ENCODE data around the gene PCCB. TPM values are rescaled to one million over a fixed set of nuclear protein-coding genes. Genes with fewer than 3 reads are reported as not detected.
"Not testable (repeated sequence)": the region's sequence is repeated elsewhere in the genome, so short reads cannot be mapped to it uniquely, and the experiment has no call there.

The PCCB gene
- total RNA-seq, 1 experiment from 2014 or later, result 69.0 TPM

DNA sequence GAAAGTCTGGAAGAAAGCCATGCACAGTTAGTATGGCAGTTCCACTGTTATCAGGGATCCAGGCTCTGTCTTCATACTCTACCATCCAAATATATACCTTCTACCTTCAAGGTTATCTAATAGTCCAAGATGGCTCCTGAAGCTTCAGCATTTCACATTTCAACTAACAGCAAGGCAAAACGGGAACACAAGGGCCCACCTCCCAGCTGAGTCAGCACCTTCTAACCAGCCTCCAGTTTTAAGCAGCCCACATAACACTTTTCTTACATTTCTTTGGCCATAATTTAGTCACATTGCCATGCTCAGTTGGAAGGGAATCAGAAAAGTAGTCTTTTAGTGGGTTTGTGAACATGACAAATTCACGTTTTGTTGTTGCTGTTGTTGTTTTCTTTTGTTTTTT is 38.6 kb upstream of the PCCB start:
- Mint-ChIP-seq H3K4me3 (no peak overlapping the region), H3K4me1 (no peaks in the 10 kb centered on the region), H3K36me3 (no peaks in the 10 kb centered on the region), H3K27ac (no peak overlapping the region), H3K9me3 (no peaks in the 10 kb centered on the region), H3K27me3 (ENCODE audit: low read depth) (peaks cover 3% of the 10 kb centered on the region; the same call in 1 of the 2 replicates)
- no peak for ATAC-seq
- ChIA-PET CTCF (no interaction called here), POLR2A (no interaction called here)
- no peak for DNase-seq (ENCODE audit: low spot score)
- TF ChIP-seq ZNF232 (CRISPR knock-in tag; IDR thresholded peaks at IDR 0.05), result no peak
- no peak for TF ChIP-seq ZNF671 (CRISPR knock-in tag; IDR thresholded peaks at IDR 0.05)
- TF ChIP-seq NFYB (CRISPR knock-in tag; conservative IDR thresholded peaks at IDR 0.05; ENCODE audit: low read depth), result no peak
- no peak for TF ChIP-seq RORB (CRISPR knock-in tag; IDR thresholded peaks at IDR 0.05)
- TF ChIP-seq JAZF1 (CRISPR knock-in tag; IDR thresholded peaks at IDR 0.05), result no peak
- no peak for TF ChIP-seq NR1H2 (CRISPR knock-in tag; IDR thresholded peaks at IDR 0.05)
- TF ChIP-seq, protein P1, sequence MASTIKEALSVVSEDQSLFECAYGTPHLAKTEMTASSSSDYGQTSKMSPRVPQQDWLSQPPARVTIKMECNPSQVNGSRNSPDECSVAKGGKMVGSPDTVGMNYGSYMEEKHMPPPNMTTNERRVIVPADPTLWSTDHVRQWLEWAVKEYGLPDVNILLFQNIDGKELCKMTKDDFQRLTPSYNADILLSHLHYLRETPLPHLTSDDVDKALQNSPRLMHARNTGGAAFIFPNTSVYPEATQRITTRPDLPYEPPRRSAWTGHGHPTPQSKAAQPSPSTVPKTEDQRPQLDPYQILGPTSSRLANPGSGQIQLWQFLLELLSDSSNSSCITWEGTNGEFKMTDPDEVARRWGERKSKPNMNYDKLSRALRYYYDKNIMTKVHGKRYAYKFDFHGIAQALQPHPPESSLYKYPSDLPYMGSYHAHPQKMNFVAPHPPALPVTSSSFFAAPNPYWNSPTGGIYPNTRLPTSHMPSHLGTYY (CRISPR knock-in tag; IDR thresholded peaks at IDR 0.05), result no peak

DNA sequence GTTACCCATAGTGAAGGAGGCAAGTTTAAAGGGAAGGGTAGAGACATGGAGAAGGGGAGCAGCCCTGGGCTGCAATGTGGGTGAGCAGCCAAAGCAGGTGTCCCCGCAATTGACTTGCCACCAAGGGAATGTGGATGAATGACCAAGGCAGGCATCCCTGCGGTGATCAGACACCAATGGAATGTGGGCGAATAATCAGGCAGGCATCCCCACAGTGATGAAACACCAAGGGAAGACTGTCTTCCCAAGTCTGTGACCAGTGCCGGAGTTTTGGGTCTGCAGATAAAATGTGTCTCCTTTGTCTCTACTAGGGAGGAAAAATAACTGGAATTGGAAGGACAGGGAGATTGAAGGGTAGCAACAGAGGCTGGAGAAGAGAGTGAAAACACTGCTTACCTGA is 27.4 kb upstream of the PCCB start:
- ATAC-seq; CTCF ChIA-PET; H3K4me1 Mint-ChIP-seq; DNase-seq (ENCODE audit: low spot score); H3K4me3 Mint-ChIP-seq; H3K27ac Mint-ChIP-seq; POLR2A ChIA-PET: not testable (repeated sequence)
- H3K27me3 Mint-ChIP-seq (ENCODE audit: low read depth), result peaks cover 29% of the 10 kb centered on the region
- peaks cover 27% of the 10 kb centered on the region for H3K36me3 Mint-ChIP-seq
- peaks cover 40% of the 10 kb centered on the region for H3K9me3 Mint-ChIP-seq

DNA sequence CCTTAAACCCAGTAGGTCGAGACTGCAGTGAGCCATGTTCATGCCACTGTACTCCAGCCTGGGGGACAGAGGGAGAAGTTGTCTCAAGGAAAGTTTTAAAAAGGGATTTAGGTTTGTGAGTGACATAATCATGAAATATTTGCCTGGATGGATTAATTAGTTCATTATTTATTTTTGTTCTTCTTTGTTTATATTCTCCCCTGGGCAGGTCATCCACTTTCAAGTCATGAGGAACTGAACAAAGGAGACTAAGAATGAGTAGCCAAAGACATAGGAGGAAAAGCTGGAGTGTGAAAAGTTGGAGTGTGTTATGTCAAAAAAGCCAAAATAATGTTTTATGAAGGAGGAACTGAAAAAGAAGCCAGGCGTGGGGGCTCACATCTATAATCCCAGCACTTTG is 17.7 kb upstream of the PCCB start:
- ChIA-PET POLR2A (no interaction called here), CTCF (no interaction called here)
- H3K27me3 Mint-ChIP-seq (ENCODE audit: low read depth), result peaks cover 19% of the 10 kb centered on the region
- TF ChIP-seq ZNF219 (CRISPR knock-in tag; IDR thresholded peaks at IDR 0.05; ENCODE audit: borderline replicate concordance) (no peak), SMAD4 (CRISPR knock-in tag; IDR thresholded peaks at IDR 0.05) (no peak), ZNF423 (CRISPR knock-in tag; IDR thresholded peaks at IDR 0.05) (no peak), NR2C2 (CRISPR knock-in tag; IDR thresholded peaks at IDR 0.05) (no peak), ZBTB21 (CRISPR knock-in tag; IDR thresholded peaks at IDR 0.05; ENCODE audit: borderline replicate concordance) (no peak), JAZF1 (CRISPR knock-in tag; IDR thresholded peaks at IDR 0.05) (no peak), GTF2I (CRISPR knock-in tag; conservative IDR thresholded peaks at IDR 0.05) (no peak), EMX1 (CRISPR knock-in tag; IDR thresholded peaks at IDR 0.05) (no peak), ZNF232 (CRISPR knock-in tag; IDR thresholded peaks at IDR 0.05) (no peak)
- TF ChIP-seq, protein P2, sequence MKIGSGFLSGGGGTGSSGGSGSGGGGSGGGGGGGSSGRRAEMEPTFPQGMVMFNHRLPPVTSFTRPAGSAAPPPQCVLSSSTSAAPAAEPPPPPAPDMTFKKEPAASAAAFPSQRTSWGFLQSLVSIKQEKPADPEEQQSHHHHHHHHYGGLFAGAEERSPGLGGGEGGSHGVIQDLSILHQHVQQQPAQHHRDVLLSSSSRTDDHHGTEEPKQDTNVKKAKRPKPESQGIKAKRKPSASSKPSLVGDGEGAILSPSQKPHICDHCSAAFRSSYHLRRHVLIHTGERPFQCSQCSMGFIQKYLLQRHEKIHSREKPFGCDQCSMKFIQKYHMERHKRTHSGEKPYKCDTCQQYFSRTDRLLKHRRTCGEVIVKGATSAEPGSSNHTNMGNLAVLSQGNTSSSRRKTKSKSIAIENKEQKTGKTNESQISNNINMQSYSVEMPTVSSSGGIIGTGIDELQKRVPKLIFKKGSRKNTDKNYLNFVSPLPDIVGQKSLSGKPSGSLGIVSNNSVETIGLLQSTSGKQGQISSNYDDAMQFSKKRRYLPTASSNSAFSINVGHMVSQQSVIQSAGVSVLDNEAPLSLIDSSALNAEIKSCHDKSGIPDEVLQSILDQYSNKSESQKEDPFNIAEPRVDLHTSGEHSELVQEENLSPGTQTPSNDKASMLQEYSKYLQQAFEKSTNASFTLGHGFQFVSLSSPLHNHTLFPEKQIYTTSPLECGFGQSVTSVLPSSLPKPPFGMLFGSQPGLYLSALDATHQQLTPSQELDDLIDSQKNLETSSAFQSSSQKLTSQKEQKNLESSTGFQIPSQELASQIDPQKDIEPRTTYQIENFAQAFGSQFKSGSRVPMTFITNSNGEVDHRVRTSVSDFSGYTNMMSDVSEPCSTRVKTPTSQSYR (CRISPR knock-in tag; IDR thresholded peaks at IDR 0.05), result no peak
- TF ChIP-seq, protein P3, sequence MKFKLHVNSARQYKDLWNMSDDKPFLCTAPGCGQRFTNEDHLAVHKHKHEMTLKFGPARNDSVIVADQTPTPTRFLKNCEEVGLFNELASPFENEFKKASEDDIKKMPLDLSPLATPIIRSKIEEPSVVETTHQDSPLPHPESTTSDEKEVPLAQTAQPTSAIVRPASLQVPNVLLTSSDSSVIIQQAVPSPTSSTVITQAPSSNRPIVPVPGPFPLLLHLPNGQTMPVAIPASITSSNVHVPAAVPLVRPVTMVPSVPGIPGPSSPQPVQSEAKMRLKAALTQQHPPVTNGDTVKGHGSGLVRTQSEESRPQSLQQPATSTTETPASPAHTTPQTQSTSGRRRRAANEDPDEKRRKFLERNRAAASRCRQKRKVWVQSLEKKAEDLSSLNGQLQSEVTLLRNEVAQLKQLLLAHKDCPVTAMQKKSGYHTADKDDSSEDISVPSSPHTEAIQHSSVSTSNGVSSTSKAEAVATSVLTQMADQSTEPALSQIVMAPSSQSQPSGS (CRISPR knock-in tag; IDR thresholded peaks at IDR 0.05; ENCODE audit: borderline replicate concordance, low read depth), result no peak
- TF ChIP-seq, protein P4, sequence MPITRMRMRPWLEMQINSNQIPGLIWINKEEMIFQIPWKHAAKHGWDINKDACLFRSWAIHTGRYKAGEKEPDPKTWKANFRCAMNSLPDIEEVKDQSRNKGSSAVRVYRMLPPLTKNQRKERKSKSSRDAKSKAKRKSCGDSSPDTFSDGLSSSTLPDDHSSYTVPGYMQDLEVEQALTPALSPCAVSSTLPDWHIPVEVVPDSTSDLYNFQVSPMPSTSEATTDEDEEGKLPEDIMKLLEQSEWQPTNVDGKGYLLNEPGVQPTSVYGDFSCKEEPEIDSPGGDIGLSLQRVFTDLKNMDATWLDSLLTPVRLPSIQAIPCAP (CRISPR knock-in tag; IDR thresholded peaks at IDR 0.05), result no peak
- TF ChIP-seq, protein P5, sequence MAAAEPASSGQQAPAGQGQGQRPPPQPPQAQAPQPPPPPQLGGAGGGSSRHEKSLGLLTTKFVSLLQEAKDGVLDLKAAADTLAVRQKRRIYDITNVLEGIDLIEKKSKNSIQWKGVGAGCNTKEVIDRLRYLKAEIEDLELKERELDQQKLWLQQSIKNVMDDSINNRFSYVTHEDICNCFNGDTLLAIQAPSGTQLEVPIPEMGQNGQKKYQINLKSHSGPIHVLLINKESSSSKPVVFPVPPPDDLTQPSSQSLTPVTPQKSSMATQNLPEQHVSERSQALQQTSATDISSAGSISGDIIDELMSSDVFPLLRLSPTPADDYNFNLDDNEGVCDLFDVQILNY (CRISPR knock-in tag; IDR thresholded peaks at IDR 0.05), result no peak
- TF ChIP-seq, protein P6, sequence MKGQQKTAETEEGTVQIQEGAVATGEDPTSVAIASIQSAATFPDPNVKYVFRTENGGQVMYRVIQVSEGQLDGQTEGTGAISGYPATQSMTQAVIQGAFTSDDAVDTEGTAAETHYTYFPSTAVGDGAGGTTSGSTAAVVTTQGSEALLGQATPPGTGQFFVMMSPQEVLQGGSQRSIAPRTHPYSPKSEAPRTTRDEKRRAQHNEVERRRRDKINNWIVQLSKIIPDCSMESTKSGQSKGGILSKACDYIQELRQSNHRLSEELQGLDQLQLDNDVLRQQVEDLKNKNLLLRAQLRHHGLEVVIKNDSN (CRISPR knock-in tag; IDR thresholded peaks at IDR 0.05), result no peak
- TF ChIP-seq, protein P7, sequence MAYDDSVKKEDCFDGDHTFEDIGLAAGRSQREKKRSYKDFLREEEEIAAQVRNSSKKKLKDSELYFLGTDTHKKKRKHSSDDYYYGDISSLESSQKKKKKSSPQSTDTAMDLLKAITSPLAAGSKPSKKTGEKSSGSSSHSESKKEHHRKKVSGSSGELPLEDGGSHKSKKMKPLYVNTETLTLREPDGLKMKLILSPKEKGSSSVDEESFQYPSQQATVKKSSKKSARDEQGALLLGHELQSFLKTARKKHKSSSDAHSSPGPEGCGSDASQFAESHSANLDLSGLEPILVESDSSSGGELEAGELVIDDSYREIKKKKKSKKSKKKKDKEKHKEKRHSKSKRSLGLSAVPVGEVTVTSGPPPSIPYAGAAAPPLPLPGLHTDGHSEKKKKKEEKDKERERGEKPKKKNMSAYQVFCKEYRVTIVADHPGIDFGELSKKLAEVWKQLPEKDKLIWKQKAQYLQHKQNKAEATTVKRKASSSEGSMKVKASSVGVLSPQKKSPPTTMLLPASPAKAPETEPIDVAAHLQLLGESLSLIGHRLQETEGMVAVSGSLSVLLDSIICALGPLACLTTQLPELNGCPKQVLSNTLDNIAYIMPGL (CRISPR knock-in tag; IDR thresholded peaks at IDR 0.05), result no peak
- TF ChIP-seq, protein P8, sequence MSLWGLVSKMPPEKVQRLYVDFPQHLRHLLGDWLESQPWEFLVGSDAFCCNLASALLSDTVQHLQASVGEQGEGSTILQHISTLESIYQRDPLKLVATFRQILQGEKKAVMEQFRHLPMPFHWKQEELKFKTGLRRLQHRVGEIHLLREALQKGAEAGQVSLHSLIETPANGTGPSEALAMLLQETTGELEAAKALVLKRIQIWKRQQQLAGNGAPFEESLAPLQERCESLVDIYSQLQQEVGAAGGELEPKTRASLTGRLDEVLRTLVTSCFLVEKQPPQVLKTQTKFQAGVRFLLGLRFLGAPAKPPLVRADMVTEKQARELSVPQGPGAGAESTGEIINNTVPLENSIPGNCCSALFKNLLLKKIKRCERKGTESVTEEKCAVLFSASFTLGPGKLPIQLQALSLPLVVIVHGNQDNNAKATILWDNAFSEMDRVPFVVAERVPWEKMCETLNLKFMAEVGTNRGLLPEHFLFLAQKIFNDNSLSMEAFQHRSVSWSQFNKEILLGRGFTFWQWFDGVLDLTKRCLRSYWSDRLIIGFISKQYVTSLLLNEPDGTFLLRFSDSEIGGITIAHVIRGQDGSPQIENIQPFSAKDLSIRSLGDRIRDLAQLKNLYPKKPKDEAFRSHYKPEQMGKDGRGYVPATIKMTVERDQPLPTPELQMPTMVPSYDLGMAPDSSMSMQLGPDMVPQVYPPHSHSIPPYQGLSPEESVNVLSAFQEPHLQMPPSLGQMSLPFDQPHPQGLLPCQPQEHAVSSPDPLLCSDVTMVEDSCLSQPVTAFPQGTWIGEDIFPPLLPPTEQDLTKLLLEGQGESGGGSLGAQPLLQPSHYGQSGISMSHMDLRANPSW (CRISPR knock-in tag; conservative IDR thresholded peaks at IDR 0.05; ENCODE audit: low read depth), result no peak

More for the DNA sequence above, 17.7 kb upstream of the PCCB start:
- no peak for DNase-seq (ENCODE audit: low spot score)
- Mint-ChIP-seq H3K27ac (no peak overlapping the region), H3K4me1 (peaks cover 14% of the 10 kb centered on the region), H3K36me3 (no peaks in the 10 kb centered on the region), H3K4me3 (no peak overlapping the region), H3K9me3 (no peaks in the 10 kb centered on the region)
- ATAC-seq, result no peak
